GM18873 (cell line): ENCODE data around the gene RPA1.

Experiments
- ATAC-seq: cut with Tn5 transposase; IDR thresholded peaks from one replicate; pipeline ENCODE4 v1.9.1; 2021; ENCODE audit warnings: mild to moderate bottlenecking, moderate library complexity, moderate number of reproducible peaks; ENCODE audit not compliant: unreplicated experiment, low FRiP score

The RPA1 gene

DNA sequence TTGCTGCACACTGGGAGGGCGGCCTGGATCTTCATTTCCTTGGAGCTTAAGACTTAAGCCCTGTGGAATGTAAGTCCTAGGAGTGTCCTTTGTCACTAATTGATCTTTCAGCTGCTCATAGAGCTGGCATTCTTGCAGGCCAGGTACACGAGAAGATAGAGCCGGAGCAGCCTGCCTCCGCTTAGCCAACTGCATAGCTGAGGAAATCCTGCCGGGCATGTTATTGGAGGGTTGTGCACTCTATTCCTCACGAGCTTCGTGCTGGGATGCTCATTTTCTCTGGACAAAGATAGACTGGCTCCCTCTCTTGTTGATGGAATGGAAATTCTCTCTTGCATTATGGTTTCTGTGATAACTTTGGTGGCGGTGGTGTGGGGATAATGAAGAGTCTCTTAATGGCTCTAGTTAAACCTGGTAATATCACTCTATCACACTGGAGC lies 76.9 kb downstream of the RPA1 start:
- ATAC-seq: no peak

DNA sequence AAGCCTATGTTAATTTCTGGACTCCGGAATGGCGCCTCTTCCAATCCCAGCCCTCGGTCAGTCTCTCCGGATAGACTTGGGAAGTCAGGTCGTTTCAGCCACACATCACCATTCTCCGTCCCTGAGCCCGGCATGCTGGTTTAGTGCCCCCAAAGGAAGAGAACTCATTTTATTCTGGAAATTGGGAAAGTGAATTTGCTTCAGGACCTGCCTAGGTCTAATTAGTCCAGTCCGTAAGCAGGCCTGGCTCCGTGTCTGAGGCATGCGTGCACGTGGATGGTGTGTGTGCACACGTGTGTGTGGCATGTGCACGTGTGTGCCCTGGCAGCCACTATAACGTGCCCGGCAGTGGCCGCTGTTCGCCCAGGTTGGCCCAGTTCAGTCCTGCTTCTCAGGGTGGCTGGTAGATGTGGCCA lies 77.4 kb downstream of the RPA1 start:
- ATAC-seq: no peak

DNA sequence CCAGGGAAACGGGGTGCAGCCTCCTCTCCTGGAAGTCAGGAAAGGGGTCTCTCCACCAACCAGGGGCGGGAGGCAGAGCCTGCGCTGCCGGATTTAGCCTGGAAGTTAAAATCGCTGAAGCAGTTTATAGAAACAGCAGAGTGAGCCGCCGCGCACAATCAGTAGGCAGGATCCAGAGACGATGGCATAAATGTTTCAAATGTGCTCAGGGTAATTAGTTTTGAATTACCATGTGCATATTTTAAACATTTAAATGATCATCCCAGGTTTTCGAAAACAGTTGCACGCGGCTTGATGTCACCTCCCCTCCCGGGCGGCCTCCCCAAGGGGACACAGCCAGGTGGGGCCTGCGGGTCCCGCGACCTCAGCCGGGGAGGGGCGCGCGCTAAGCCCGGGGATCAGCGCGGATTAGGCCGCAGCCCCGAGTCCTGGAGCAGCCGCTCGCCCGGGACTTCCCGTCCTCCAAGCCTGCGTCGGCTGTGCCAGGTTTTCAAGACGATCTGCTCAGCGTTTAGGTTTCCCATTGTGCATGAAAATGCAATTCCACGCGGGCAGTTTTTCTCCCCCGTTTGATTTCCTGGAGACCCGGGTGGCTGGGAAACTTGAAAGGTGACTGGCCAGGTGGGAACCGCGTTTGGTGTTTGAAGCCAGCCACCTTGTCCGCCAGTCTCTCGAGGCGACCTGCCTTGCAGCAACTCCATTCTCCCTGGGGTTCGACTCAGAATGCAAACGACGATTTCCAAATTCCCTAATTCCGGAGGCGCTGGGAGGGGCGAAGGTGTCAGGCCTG lies 78.3 kb downstream of the RPA1 start:
- ATAC-seq: no peak

DNA sequence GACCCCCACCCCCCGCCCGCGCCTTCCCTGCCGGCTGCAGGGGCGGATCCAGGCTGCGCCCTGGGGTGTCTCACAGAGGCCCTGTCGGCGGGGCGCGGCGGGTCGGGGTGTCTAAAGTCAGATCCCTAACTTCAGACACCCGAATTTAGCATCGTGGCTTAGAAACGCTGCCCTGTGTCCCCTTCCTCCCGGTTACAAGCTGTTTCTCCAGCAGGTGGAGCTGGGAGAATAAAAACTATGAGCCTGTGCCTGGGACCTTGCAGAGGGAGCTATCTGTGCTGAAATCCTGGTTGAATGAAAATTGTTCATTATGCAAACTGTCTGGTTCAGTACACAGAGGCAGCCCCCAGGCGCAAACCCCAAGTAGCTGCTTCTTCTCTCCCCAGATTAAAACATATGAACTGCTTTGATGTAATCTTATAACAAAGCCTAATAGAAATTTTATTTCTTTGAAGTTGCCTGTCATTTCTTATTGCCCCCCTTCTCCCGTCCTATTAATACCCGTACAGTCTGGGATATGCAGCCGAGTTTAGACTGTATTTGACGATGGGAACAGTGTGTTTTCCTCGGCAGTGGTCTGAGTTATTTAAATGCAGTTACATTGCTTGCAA lies 79.0 kb downstream of the RPA1 start:
- no peak for ATAC-seq

DNA sequence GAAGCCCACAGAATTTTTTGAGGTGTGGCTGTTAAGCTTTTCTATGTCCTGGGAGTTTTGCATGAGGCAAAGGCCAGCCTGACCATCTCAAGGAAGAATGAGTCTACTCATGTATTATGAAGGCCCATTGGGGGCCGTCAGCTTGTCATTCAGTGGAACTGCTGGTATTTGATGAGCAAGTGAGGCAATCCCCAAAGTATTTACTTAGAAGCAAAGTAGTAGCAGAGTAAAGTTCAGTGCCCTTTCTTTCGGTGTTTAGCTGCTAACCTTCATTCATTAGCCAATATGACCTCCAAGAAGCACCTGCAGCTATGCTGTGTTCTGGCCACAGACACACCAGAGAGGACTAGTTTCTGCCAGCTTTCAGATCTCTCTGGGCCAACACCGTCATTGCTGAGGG lies 80.2 kb downstream of the RPA1 start:
- no peak for ATAC-seq

DNA sequence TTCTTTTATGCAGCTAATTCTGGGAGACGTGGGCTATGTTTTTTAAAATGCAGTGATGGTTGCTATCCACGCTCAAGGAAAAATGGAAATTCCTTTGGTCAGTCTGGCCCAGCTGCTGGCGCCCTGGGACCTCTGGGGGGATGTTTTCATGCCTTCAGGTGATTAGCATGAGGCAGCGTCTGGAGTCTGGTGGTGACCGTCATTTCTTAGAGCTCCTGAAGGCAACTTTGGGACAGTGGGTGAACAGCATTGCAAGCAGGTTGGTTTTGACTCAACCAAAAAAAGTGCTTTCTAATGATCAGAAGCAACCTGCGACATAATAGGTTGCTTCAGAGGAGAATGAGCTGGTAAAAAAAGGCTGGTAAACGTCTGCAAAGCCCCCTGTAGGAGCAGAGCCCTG lies 82.3 kb downstream of the RPA1 start:
- no peak for ATAC-seq

DNA sequence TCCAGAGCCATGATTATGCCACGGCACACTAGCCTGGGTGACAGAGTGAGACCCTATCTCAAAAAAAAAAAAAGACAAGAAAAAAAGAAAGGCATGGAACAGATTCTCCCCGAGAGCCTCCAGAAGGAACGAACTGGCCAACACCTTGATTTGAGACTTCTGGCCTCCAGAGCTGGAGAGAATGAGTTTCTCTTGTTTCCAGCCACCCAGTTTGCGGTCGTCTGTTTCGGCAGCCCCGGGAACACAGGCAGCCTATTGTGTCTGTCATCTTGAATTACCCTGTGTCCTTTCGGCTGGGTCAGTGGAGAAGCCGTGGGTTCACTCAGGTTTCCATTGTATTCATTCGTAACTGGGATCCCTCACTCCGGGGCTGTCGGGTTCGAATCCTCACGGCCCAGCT lies 83.9 kb downstream of the RPA1 start:
- no peak for ATAC-seq

DNA sequence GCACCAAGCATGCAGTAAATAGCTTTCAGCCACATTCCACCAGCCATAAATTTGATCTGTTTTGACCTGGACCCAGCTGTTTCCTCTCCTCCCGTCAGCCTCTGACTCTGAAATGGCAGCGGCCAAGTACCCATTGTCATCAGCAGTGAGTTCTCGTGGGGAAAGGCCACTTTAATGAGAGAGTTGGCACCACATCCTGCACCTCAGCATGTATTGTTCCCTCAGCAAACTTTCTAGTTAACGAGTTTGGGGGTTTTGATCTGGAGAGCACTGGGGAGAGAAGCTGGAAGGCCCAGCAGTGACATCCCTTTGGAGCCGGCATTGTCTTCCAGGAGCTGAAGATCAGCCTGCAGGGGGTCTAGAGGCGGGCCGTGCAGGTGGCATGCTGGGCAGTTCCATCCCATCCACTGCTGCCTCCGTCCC lies 84.9 kb downstream of the RPA1 start:
- ATAC-seq: no peak

DNA sequence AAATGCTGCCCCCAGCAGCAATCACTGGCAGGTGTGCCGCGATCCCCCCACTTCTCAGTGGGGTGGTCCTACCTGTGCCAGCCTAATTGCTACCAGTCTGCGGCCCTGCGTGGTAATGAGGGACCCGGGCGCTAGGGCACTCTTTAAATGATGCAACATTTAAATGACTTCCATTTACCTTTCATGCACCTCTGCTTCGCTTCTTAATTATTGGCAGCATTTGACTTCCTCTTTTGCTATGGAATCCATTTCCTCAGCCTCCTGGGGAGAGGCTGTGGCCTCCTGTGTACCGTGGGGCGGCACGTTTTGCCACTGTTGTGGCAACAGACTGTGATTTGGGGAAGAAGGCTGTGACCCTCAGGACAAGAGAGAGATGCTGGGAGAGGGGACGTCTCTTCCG lies 86.1 kb downstream of the RPA1 start:
- no peak for ATAC-seq

DNA sequence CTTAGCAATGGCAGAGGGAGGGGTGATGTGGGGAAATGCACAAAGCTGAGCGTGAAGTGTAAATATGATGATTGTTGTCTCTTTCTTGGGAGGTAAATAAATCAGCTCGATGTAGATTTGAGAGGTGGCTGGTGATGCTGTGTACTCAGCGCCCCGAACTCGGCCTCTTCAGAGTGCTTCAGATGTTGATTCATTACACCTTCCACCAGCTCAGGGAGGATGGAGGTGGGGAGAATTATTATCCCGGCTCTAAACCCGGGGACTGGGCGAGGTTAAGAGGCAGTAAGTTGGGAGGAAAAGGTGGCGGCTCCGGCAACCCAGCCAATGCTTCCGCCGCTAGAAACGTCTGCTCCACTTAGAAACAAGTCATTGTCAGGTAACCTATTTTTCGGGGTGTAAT lies 86.5 kb downstream of the RPA1 start:
- no peak for ATAC-seq

DNA sequence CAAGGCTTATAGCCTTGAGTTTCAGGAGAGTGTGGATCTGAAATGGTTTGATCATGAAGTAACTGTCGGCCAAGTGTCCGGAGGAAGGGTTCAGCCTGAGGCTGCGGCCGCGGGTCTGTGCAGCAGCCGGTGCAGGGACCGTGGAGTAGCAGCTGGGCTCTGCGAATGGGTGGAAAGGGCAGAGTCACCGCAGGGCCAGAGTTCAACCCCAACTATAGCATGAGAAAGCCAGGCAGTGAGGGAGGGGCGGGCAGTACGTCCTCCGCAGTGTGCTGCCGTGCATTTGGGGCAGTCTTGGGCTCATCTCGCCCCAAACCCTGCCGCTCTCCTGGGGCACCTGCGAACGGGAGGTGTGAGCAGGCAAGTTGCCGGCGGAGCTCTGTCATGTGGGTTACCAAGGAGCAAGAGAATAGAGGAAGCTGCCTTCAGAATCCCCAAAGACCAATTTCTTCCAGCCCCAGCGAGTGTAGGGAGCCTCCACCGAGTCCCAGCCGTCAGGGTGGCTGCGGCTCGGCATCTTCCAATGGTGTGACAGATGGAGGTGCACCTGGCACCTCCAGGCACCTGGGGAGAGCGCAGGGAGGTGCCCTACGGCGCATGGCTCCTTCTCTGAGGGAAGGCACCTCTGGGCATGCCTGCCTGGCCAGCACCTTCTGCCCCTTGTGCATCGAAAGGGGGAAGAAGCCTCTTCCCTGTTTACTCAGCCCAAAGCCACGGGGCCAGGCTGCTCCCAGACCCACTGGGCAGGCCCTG lies 87.3 kb downstream of the RPA1 start:
- no peak for ATAC-seq

DNA sequence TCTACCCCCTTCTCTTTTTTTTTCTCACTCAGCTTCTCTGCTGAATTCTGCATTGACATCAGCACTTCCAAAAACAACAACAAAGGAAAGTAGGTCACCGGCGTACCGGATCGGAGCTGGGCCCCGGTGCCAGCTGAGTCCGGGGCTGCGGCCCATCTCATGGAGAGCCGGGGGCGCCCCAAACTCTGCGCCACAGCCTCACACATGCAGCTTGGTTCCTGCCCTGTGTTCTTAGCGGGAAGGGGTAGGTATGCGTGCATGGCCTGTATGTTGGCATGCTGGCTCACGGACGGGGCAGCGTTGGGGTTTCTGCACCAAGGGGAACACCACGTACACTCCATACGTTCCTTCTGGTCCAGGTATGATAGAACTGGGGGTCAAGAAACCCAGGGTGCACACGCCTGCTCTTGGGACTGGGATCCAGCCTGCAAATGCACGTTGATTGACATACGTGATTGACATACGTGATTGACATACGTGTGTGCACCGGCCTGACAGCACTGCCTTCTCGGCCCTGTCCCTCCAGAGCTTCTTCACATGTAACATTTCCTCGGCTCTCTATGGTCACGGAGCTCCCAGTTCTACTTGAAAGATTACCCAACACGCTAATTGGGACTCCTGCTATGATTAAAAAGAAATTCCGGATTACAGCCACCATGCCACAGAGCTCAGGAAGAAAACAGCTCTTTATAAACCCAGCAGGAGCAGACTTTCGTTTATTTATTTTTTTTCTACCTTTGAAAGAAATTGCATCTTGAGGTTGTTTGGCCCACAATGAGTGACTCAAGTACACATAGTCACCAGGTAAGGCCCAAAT lies 88.7 kb downstream of the RPA1 start:
- ATAC-seq: no peak

DNA sequence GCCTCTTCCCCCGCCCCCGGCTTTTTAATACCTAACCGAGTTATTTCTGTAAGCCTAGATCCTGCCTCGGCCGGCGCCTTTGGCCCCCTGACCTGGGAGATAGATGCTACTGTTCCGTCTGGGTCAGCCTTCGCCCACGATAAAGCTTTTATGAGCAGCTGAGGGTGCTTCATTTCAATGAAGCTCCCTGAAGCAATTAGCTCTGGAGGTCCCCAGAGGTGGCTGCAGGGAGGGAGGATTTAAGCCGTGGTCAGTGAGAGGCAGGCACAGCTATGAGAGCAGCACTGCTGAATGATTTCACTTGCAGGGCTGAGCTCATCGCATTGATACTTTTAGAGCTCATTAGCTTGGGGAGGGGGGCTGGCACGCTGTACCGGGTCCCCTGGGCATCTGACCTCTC lies 89.4 kb downstream of the RPA1 start:
- no peak for ATAC-seq

DNA sequence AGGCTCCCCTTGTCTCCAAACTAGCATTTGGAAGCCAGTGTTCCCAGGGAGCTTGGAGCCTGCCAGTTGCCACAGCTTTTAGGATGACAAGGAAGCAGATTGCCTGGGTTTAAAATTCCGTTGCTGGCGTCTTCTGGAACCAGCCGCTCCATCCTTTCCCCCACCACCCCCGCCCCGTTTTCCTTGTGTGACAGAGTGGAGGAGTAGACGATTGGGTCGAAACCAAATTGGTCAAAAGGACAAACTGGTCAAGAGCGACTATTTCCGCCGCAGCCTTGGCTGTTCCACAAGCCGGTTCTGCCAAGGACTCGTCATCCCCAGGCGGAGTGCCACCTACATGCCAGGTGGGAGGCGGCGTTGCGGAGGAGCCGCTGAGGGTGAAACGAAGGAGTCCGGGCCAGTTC lies 91.1 kb downstream of the RPA1 start:
- ATAC-seq: no peak

DNA sequence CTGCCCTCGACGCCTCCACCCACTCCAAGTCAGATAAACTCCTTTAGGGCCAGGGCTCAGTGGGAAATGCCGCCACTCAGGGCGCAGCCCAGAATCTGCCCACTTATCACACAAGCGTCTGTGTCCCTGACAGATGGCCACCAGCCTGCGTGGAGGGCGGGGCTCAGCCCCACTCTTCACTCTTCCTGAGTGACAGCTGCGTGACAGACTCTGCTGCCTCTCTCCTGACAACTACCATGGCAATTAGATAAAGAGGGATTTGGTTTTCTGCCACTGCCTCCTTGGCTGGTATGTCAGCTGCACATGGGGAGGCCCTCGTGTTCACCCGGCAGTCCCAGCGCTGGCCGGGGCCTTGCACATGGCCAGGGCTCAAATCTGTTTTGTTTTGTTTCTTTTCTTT lies 99.2 kb downstream of the RPA1 start:
- ATAC-seq: no peak

DNA sequence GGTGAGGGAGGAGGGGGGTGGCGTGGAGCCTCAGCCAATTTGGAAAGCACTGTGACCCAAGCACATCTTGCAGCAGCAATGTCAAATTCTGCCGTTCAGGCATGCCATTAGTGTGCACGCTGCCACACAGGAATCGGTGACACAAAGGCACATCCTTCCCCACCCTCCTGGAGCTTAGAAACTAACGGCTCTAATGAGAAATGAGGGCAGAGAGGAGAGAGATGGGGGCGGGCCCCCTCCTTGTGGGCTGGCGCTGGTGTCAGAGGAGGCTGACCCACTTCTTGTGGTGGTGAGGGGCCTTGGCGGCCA lies 100.5 kb downstream of the RPA1 start:
- ATAC-seq: no peak

DNA sequence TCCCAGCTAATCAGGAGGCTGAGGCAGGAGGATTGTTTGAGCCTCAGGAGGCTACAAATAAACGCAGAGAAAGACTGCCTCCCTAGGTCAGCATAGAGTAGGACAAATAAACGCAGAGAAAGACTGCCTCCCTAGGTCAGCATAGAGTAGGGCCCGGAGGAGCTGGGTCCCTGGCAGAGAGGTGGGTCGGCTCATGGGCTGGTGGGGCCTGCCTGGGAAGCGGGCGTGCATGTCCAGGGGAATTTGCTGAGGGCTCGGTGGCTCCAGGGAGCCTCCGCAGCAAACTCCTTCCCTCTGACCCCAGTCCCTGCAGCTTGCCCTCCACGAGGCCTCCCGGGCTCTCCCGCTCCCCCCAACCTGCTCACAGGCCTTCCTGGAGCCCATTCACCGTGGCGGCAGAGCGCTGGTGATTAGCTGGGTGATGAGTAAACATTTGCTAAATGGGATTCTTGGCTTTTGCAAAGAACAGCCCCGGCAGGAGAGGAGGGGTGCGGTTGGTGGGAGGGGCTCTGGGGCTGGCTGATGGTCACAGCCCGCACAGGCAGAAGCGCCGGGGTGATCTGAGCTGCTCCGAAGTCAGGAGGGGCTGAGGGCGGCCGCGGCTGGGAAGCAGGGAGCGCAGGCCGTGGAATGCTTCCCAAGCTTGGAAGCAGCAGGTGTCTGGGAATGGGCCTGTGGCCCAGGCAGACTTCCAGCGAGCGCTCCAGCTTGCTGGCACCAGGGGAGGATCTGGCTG lies 102.2 kb downstream of the RPA1 start:
- ATAC-seq: no peak

DNA sequence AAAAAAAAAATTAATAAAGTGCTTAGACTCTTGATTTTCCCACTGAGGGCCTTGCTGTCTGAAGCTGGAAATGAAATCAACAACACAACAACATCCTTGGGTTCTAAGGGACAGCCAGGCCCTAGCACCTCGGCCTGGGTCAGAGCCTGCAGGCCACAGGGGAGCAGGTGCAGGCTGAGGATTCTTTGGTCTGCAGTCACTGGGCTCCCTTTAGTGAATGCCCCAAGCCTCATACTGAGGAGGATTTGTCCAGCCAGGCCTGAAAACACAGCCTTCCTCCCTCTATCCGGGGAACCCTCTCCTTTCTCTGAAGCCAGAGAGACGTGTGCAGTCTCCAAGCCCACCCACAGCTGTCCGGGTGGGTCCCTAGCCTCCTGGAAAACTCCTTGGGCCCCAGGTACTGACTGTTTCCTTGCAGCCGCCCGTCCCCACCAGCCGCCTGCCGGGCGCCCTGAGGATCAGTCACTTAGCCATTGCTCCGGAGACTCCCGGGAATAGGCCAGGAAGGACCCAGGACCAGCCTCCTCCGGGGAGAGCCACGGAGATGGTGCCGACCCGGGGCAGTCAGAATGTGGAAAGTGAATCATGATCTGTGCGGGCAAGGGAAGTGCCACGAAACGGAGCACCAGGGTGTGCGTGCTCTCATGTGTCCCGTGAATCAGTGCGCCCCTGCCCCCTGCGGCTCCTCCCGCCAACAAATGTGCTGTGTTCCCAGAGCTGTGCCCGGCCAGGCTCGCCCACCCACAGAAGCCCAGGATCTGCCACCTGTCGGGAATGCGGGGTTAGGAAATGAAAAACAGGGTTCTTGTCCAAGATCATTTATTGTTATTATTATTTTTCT lies 104.3 kb downstream of the RPA1 start:
- ATAC-seq: no peak

DNA sequence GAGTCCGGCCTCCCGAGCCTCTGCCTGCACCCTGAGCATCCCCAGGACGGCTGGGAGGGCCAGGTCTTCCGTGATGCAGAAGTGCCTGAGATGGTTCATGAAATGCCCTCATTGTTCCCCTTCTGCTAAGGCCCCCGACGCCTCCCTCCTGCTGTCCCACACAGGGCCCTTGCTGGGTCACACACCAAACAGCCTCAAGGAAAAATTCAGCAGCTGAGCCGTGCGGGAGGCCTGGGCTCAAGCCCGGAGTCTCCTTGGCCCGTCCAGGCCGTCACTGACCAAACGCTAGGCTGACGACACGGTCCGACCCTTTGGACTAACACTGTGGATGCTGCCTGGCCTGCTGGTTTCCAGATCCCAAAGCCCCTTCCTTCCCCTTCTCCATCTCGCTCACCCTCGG lies 105.1 kb downstream of the RPA1 start:
- ATAC-seq: no peak
